ENCODE measurements around the gene SLC25A21. TPM values are rescaled to one million over a fixed set of nuclear protein-coding genes. Genes with fewer than 3 reads are reported as not detected.

SLC25A21 gene
- total RNA-seq, 1 donor = 1.3 TPM

DNA sequence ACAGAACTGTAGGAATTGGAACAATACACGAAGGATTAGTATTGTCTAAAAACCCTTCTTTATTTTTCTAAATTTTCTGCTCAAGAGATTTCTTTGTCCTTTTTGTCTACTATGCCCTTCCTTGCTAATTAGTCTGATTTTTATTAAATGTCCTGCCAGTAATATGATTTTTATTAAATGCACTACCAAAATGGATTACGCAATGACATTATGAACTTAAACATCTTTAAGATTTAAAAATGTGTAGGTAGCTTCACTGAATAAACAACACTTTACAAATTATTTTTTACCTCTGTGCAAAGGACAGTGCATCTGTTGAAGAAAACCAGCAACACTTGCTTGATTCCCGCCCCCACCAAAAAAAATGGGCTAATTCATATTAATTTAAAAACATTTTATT, 519.0 kb downstream of the SLC25A21 start:
- TF ChIP-seq, protein P1, sequence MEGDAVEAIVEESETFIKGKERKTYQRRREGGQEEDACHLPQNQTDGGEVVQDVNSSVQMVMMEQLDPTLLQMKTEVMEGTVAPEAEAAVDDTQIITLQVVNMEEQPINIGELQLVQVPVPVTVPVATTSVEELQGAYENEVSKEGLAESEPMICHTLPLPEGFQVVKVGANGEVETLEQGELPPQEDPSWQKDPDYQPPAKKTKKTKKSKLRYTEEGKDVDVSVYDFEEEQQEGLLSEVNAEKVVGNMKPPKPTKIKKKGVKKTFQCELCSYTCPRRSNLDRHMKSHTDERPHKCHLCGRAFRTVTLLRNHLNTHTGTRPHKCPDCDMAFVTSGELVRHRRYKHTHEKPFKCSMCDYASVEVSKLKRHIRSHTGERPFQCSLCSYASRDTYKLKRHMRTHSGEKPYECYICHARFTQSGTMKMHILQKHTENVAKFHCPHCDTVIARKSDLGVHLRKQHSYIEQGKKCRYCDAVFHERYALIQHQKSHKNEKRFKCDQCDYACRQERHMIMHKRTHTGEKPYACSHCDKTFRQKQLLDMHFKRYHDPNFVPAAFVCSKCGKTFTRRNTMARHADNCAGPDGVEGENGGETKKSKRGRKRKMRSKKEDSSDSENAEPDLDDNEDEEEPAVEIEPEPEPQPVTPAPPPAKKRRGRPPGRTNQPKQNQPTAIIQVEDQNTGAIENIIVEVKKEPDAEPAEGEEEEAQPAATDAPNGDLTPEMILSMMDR (IDR thresholded peaks at IDR 0.05; ENCODE audit: insufficient read depth, low read depth, low read length) = no peak
- no peak overlapping the region for H3K4me3 ChIP-seq (ENCODE audit: low read depth, low read length)
- no peak for DNase-seq (ENCODE audit: low read depth)

DNA sequence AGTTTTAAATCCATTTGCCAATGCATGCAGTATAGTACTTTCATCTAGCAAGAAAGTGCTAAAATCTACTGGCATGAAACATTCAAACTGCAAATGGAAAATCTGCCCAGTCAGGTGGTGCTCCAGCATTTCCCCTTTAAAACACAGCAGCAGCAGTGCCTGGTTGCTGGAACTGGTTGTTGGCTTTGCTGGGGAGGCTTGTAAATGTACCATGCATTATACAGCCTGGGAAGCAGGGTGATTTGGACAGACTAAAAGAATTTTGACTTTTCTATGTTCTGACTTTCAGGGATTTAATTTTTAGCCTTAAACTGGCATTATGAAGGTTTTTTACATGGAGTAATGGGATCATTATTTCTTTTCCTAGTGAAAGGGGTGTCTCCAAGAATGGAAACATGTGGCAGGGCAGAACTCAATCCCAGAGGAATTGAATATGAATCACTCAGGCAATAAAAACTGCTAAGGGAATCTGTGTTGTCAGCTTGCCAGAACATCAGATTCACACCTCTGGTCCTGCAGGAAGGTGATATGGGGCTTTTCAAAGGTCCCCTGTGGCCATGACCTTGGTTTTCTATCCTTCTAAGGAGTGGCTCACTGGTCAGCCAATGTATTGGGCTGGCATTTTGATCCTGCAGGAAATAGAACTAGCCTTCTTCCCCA, 519.7 kb downstream of the SLC25A21 start:
- TF ChIP-seq, protein P1 (IDR thresholded peaks at IDR 0.05; ENCODE audit: insufficient read depth, low read depth, low read length) = no peak
- DNase-seq (ENCODE audit: low read depth) = no peak

DNA sequence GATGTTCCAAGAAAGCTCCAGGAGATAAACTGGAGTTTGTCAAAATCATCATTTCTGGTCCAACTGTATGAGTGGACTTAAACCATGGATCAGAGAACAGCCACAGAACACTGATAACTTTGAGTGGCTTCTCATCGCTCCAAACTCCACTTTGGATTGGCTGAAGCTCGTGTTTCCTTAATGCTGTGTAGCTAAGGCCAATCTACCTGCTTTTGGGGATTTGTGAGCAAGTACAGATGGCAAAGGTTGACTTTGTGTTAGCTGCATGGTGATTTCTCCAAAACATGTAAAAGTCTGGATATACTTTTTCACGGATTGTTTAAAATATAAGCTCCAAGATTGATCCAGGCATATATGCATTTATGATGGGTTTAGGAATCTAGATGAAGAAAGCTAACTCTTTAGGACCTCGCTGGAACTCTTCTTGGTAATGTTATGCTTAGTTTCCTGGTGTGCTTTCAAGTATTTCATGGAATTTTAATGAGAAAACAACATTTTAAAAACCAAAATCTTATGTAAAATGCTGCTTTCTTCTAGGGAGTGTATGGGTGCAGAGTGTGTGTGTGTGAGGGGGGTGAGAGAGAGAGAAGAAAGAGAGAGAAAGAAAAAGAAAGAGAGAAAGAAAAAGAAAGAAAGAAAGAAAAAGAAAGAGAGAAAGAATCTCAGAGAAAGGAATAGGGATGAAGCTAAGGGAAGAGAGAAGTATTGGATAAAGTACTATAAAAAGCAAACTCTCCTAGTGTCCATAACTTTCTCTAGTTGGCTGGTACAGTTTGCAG, 522.3 kb downstream of the SLC25A21 start:
- no peak for DNase-seq (ENCODE audit: low read depth)
- no peak overlapping the region for H3K4me3 ChIP-seq (ENCODE audit: low read depth, low read length)
- TF ChIP-seq, protein P1 (IDR thresholded peaks at IDR 0.05; ENCODE audit: insufficient read depth, low read depth, low read length) = no peak

More for the DNA sequence above, 519.7 kb downstream of the SLC25A21 start:
- H3K4me3 ChIP-seq (ENCODE audit: low read depth, low read length) = no peak overlapping the region

DNA sequence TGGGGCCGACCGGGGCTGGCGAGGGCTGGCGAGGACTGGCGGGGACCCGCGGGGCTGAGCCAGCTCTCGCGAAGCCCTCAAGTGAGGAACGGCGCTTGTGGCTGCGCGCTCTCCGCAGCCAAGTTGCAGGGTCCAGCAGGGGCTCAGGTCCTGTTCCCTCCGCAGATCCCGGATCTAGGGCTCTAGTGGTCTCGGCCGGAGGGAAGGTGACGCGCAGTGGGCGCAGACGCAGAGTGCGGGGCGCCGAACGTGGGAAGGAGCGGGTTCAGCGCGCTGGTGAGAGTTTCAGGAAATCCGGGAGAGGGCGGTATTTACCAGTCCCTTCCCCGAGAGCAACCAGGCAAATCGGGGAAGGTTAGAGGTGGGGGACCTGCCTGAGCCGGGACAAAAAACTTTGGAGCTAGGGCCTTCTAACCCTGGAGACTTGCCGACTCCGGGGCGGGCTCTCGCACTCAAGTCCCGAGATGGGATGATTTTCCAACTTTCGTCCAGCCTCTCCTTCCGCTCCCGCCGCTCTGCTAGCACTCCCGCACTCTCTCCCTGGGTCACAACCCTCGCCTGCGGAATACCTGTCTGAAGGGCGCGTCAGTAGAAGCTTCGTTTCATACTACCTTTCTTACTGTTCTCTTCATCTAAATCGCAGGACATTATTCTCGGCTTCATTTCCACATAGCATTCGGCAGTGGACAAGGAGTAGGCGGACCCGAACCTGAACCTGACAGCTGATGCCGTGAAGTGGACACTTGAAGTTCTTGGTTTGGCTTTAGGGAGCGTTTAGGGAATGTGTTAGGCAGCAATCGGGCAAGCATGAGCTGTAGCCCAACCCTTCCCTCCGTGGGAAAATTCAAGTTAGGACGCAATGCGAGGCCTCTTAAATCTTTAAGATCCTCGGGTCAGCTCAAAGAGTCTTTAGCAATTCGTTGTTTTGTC, 524.3 kb downstream of the SLC25A21 start:
- H3K4me3 ChIP-seq (ENCODE audit: low read depth, low read length) = peak overlapping the region; percentile 27
- DNase-seq (ENCODE audit: low read depth) = peak; percentile 17
- TF ChIP-seq, protein P1 (IDR thresholded peaks at IDR 0.05; ENCODE audit: insufficient read depth, low read depth, low read length) = peak; percentile 35

DNA sequence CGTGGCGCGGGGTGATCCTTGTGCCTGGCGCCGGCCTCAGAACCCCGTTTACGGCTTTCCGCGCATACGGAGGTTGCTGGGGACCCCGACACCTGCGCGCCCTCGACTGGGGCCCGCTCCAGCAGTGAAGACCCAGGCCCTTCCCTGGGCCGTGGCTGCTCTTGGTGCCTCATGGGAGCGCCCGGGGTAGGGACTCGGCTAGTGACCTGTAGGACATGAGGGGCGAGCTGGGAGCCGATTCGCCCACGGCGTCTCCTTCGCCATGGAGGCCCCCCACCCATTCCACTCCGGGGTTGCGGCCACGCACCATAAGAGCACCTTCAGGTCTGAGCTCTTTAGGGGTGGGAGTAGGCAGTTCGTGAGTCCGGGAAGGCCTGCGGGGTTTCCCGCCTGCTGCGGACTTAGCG, 525.0 kb downstream of the SLC25A21 start:
- TF ChIP-seq, protein P1 (IDR thresholded peaks at IDR 0.05; ENCODE audit: insufficient read depth, low read depth, low read length) = no peak
- no peak for DNase-seq (ENCODE audit: low read depth)
- no peak overlapping the region for H3K4me3 ChIP-seq (ENCODE audit: low read depth, low read length)

DNA sequence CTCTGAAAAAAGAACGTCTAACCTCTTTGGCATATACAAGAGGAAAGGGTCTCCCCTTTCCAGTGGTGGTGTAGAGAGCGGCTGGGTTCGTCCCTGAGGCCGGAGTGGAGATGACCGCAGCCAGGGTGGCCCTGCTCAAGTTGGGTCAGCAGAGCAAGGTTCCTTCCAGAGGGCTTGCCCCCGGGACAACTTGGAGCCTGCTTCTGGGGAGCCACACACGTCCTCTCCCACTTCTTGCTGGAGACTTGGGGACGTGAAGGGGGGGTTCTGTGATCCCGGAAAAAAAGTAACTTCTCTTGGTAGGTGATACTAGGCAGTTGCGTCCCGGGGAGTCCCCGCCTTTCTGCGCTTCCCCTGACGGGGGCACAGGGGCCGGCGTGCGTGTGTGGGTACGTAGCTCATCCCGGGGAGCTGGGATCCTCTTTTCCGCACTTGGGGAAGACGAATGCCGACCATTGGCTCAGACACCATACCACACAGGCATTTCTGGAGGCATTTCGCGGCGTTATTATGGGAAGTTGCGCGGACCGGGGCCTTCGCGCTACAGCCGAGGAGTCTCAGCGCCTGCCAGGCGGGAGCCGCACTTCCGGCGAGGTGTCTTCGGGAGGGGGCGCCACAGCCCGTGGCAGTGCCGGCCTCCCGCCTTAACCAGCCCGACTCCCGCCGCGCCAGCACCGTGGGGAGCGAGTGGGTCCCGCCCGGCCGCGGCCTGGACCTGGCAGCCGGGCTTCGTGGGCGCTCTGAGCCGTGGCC, 525.6 kb downstream of the SLC25A21 start:
- no peak for DNase-seq (ENCODE audit: low read depth)
- H3K4me3 ChIP-seq (ENCODE audit: low read depth, low read length) = no peak overlapping the region
- TF ChIP-seq, protein P1 (IDR thresholded peaks at IDR 0.05; ENCODE audit: insufficient read depth, low read depth, low read length) = no peak

All from fibroblast of villous mesenchyme (primary cell).